Hematopoietic multipotent progenitor cell treated with erythropoietin and hydrocortisone succinate and interleukin-3 and kit ligand, for 4 days (in vitro differentiated cells): ENCODE measurements around the gene UBE2H.
"Not testable (repeated sequence)": the region's sequence is repeated elsewhere in the genome, so short reads cannot be mapped to it uniquely, and the experiment has no call there.

Experiments
- DNase-seq: peaks from one replicate; pipeline ENCODE4 v3.0.0-alpha.2; 2015

Gene UBE2H

GRCh38 chr7:129952653-129953560 lies at the start of gene UBE2H:
UBE2H (minus strand) TSS chr7:129952960; CDS start chr7:129952555, 405 bp downstream.
- DNase-seq: peak; percentile 92

DNA sequence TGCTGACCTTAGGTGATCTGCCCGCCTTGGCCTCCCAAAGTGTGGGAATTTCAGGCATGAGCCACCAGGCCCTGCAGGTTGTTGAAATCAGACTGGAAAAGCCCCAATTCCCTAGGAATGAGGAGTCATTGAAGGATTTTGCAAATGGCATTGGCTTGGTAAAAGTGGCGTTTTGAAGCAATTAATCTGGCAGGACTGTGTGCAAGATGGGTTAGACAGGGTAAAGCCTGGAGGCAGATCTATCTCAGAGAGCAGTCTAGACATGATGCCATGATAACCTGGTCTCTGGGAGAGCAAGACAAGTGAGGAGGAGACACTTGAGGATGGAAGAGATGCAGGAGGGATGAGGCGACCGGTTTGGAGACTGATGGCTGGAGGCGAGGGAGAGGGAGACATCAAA lies 45.7 kb upstream of the UBE2H start:
- DNase-seq: no peak

GRCh38 chr7:129997285-129997684 lies 44.5 kb upstream of the UBE2H start:
- no peak for DNase-seq

DNA sequence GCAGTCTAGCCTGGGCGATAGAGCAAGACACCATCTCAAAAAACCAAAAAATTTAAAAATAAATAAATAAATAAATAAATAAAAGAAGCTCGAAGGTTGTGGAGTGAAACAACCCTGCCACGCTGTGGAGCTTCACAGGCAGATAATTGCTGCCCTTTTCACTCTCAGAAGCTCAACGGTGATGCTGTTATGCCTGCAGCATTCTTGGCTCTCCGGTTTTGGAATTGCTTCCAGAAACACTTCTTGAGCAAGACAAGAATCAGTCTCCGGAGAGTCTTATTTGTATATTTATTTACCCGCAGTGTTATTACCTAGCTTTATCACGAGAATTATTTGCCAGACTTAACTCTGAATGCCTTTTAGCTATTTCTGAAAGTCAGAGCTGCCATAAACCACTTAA lies 40.5 kb upstream of the UBE2H start:
- no peak for DNase-seq

- DNase-seq: peak; percentile 36
These were observed 37.8 kb upstream of the UBE2H start for GRCh38 chr7:129990403-129991192.

DNA sequence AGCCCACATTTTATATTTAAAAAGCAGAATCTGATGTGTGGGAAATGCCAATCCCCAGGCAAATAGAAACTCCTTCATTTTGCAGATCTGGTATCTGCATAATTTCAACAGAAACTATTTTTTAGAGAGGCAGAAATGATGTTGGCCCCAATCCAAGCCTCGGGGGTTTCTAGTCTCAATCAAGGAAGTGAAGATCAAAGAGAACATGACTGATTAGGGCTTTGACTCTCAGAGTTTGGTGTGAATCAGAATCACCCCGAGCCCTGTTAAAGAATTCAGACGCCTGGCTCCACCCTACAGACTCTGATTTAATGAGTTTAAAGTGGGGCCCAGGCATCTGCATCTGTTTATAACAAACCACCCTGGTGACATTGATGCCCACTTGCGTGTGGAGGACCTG lies 36.7 kb upstream of the UBE2H start:
- DNase-seq: peak; percentile 50

GRCh38 chr7:129986600-129986999 lies 33.8 kb upstream of the UBE2H start:
- no peak for DNase-seq

DNA sequence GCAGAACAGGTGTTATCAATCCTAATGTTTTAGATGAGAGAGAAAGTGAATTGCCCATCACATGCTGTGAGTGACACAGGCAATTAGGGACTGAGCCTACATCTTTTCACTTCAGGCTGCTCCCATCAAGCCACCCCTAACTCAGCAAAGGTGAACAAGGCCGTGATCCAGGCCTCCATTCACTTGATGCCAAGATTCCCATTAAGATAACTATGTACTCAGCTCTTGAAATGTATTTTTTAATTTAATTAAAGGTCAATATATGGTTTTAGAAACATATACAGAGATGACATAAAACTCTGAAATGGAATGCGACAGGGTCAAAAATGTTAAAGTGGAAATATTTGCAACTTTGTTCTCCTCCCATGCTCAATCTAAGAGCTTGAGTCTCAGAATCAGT lies 27.9 kb upstream of the UBE2H start:
- no peak for DNase-seq

DNA sequence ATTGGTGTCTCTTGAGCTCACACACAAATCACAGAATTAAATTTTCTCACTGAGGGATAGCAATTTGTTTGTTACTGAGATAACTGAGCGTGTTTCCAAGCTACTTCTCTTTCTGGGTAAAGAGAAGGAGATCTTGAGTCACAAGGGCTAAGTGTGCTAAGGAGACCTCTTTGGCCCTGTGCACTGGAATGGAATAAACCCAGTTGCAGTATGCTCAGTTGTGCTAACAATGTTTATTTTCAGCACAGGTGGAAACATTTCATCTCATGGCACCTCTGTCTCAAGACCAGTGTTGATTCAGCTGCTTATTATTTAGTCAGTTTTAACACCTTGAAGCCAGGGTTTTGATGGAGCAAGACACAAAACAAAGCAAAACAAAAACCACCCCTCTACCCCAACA lies 22.5 kb upstream of the UBE2H start:
- no peak for DNase-seq

DNA sequence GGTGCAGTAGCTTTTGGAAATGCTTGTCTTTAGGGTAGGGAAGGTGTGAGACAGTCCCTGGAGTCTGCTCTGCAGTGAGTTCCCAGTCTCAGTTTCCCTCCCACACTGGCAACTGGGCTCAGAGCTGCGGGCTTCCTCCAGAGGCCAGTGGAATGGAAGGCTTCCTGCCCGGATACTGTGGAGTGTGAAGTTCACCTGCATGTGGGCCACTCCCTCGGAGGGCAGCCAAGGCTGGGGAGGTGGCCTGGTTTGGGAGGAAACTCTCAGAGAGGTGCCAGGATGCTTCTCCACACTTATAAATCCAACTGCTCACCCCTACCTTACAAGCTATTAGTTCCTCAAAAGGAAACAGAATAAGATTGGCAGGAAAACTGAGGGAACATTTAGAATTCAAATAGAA lies 18.1 kb upstream of the UBE2H start:
- DNase-seq: no peak

DNA sequence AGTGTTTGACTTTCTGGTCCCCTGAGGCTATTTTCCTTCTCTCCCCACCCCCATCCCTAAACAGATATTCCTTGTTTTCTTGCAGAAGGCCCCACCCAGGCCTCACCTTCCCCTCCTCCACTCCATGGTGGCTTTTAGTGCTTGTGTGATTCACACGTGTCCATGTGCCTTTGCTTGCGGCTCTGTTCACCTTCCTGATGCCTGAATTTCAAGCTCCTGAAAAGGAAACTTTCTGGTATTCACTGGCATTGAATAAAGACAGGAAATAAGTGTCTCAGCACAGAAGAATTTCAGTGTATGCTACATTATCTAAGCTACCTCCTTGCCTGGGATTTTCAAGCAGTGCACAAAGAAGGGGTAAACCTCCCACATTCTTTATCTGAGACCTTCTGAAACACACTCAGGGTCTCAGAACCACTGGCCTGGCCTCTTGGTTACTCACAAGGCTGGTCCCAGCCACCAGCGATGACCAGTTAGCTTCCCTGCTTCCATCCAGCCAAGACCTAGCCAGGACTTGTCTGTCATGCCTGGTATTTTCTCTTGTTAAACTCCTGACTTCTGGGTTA lies 17.2 kb upstream of the UBE2H start:
- no peak for DNase-seq

GRCh38 chr7:129968592-129969383 lies 16.0 kb upstream of the UBE2H start:
- DNase-seq: no peak

- DNase-seq: not testable (repeated sequence)
These were observed 7.4 kb upstream of the UBE2H start for GRCh38 chr7:129960204-129960475.

GRCh38 chr7:129959471-129960203 lies 6.9 kb upstream of the UBE2H start:
- DNase-seq: peak; percentile 59

DNA sequence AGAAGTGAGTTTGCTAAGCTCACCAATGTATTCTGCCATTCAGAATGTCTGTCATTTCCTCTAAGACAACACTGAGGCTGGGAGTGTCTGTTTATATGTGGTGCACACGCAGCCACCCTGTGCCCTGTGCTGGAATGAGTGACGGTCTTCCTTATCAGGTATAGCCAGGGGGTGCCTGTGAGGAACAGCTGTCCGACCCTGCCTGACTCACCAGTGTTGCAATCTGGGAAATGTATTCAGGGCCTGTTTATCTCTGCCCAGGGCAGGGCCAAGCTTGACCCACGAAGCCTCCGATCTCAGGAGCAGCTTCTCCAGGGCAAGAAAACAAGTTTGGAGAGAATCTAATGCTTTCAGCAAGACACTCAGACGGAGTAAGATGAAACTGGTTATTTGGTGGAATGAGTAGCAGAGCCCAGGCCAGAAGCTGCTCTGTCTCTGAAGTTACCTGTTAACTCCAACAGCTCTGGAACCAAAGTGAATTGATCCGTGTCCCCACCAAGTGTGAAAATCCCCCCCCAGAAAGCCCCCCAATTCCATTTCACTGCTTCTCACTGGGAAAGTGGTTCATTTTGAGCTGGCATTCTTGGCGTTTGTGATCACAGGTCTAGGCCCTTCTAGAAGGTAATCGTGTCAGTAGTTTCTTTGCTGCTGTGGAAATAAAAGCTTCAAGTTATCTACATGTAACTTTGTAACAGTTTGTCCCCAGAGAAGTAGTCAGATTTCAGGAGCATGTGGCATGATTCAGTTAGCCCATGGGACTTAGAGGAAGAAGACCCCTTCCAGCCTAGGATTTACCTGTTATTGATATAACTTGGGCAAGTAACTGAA lies 6.1 kb upstream of the UBE2H start:
- peak; percentile 98 for DNase-seq

GRCh38 chr7:129955993-129956543 lies 3.3 kb upstream of the UBE2H start:
- no peak for DNase-seq

- peak; percentile 67 for DNase-seq
These were observed 591 bp downstream of the UBE2H start for GRCh38 chr7:129952086-129952652.

- DNase-seq: peak; percentile 68
These were observed 1.3 kb downstream of the UBE2H start for GRCh38 chr7:129951226-129952085.

- no peak for DNase-seq
These were observed 1.9 kb downstream of the UBE2H start for GRCh38 chr7:129950933-129951225.
